Right forelimb (tissue), 1 donor: ENCODE results near the gene TIGD4.

ENCODE experiments used
- DNase-seq: peaks from one replicate; pipeline ENCODE4 v3.0.0-alpha.2; 2018

The TIGD4 gene

GRCh38 chr4:152779513-152780266, at the start of gene TIGD4, which contains the start of gene ARFIP1:
Gene TIGD4, minus strand, starts transcription at chr4:152779730. Its CDS starts 8,726 bp downstream, at chr4:152771004.
Gene ARFIP1, plus strand, starts transcription at chr4:152779954. Its CDS starts 49,680 bp downstream, at chr4:152829634.
- DNase-seq: peak; percentile 99

- DNase-seq: no peak
These were observed 48.6 kb upstream of the TIGD4 start for GRCh38 chr4:152828122-152828521.

DNA sequence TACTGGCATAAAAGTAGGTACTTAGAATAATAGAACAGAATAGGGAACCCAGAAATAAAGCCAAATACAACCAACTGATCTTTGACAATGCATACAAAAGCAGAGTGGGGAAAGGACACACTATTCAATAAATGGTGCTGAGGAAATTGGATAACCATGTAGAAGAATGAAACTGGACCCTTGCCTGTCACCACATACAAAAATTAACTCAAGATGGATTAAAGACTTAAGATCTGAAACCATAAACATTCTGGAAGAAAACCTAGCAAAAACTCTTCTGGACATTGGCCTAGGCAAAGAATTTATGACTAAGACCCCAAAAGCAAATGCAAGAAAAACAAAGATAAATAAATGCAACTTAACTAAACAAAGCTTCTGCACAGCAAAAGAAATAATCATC, 45.8 kb upstream of the TIGD4 start:
- DNase-seq: no peak

- DNase-seq: no peak
These were observed 45.0 kb upstream of the TIGD4 start for GRCh38 chr4:152824561-152824960.

DNA sequence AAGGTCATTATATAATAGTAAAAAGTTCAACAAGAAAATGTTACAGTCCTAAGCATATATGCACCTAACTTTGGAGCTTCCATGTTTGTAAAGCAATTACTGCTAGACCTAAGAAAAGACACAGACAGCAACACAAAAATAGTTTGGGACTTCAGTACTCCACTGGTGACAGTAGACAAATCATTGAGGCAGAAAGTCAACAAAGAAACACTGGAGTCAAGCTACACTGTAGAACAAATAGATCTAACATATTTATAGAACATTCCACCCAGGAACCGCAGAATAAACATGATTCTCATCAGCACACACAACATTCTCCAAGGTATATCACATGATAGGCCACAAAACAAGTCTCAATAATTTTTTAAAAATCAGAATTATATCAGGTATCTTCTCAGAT, 42.8 kb upstream of the TIGD4 start:
- no peak for DNase-seq

DNA sequence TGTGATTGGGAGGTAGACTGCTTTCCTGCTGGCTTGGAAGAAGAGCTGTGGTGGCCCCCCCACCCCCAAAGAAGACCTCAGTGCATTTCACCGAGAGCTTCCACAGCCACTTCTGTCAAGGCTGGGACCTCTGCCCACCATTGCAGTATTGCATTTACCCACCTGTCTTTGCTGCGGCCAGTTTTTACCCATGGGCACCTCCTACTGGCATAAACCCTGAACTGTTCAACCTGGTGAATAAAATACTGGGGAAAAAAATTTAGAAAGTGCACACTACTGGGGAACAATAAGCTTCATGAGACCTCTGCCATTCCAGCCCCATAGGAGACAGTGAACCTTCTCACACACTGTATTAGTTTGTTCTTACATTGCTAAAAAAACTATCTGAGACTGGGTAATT, 40.5 kb upstream of the TIGD4 start:
- no peak for DNase-seq

- DNase-seq: no peak
These were observed 39.6 kb upstream of the TIGD4 start for GRCh38 chr4:152819026-152819645.

GRCh38 chr4:152817331-152817730, 37.8 kb upstream of the TIGD4 start:
- no peak for DNase-seq

DNA sequence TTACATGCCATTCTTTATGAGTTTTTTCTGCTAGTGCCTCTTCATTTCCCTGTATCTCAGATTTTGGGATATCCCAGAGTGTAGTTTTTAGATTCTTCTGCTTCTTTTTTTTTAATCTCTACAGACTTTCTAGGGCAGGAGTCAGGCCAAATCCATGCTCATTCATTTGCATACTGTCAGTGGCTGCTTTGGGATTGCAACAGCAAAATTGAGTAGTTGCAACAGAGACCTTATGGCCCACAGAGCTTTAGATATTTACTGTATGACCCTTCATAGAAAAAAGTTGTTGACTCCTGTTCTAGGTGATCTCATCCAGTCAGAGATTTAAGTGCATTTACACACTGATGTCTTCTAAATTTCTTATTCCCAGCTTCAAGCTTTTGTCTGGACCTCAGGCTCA, 35.5 kb upstream of the TIGD4 start:
- DNase-seq: no peak

DNA sequence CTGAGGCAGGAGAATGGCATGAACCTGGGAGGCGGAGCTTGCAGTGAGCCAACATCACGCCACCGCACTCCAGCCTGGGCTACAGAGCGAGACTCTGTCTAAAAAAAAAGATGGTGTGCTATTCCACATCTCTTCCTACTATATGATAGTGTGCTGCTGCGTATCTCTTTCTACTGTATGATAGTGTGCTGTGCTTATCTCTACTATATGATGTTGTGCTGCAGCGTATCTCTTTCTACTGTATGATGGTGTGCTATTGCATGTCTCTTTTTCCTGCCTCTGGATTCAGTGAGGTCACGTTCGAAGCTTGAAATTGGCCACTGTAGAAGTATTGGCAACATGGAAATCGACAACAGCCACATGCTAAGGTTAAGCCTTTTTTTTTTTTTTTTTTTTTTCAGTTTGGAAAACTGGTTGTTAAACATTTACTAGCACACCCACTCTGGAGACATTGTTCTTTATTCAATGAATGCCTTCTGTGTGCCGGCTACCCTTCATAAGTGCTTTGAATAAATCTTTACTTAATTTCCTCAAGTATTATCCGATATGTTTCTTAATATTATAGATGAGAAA, 31.3 kb upstream of the TIGD4 start:
- no peak for DNase-seq

GRCh38 chr4:152808670-152809069, 29.1 kb upstream of the TIGD4 start:
- DNase-seq: no peak

GRCh38 chr4:152807294-152807829, 27.8 kb upstream of the TIGD4 start:
- DNase-seq: no peak

- no peak for DNase-seq
These were observed 27.1 kb upstream of the TIGD4 start for GRCh38 chr4:152806501-152807125.

- DNase-seq: no peak
These were observed 26.3 kb upstream of the TIGD4 start for GRCh38 chr4:152805818-152806217.

- no peak for DNase-seq
These were observed 25.6 kb upstream of the TIGD4 start for GRCh38 chr4:152805071-152805650.

DNA sequence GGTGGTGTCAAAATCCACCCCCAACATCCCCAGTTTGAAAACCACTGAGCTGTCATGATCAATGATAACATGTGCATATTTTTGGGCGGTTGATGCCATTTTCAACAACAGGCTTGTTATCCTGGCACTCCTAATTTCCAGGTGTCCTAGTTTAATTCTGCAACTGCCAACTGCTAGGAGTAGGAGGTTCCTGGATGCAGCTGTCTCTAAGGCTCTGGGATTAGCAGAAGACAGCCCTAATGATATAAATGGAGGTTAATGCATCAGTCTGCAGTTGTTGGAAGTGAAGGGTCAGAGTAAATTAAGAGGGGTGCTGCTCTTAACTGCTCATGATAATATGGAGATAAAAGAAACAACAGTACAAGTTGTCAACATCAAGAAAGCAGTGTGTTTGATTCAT, 24.0 kb upstream of the TIGD4 start:
- no peak for DNase-seq

DNA sequence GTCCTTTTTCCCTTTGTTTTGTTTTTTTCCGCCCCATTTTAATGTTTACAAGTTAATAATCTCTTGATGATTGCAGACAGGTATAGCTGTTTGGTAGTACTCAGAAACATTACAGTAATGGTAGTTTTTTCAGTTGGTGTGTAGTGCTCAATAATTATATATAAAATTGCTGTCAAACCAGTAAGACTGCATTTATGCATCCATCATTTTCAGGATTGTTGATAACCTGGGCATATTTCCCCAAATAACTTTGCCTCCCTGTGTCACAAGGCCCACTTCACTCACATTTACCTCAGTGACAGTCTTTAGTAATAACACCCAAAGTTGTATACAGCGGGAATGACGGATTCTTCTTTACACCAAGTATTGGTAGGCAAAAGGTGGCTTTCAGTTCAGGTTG, 16.4 kb upstream of the TIGD4 start:
- DNase-seq: no peak

DNA sequence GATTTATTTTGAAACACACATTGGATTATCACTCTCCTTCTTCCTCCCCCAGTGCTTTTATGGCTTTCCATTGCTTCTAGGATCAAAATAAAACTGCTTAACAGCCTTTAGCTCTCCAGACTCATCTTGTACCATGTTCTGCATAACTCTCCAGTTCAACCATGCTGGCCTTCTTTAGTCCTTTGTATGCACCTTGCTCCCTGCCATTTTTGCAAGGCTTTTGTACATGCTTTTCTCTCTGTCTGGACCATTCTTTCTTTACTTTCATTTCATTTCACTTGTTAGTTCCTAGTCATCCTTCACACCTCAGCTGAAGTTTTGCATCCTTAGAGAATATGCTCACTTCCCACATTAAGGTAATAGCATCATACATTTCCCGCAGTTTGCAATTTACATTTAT, 7.1 kb upstream of the TIGD4 start:
- DNase-seq: no peak

GRCh38 chr4:152785639-152786615, 6.4 kb upstream of the TIGD4 start:
- DNase-seq: no peak

- DNase-seq: no peak
These were observed 5.2 kb upstream of the TIGD4 start for GRCh38 chr4:152784490-152785350.

GRCh38 chr4:152780267-152780778, 793 bp upstream of the TIGD4 start:
- peak; percentile 72 for DNase-seq
